IPS DF 4.7 (cell line): ENCODE measurements around the gene PSTPIP2.
A peak's percentile ranks its signal among the peaks of the same experiment; 100 is the strongest.
"Not testable (repeated sequence)": the region's sequence is repeated elsewhere in the genome, so short reads cannot be mapped to it uniquely, and the experiment has no call there.

Experiments
- DNase-seq: peaks from one replicate; pipeline ENCODE4 v3.0.0-alpha.2; 2013; ENCODE audit warnings: low spot score; ENCODE audit errors: extremely low read depth

The PSTPIP2 gene

GRCh38 chr18:45991788-45992187 is 80.3 kb downstream of the PSTPIP2 start:
- DNase-seq, result no peak

GRCh38 chr18:45984546-45985235 is 87.4 kb downstream of the PSTPIP2 start:
- DNase-seq, result no peak

DNA sequence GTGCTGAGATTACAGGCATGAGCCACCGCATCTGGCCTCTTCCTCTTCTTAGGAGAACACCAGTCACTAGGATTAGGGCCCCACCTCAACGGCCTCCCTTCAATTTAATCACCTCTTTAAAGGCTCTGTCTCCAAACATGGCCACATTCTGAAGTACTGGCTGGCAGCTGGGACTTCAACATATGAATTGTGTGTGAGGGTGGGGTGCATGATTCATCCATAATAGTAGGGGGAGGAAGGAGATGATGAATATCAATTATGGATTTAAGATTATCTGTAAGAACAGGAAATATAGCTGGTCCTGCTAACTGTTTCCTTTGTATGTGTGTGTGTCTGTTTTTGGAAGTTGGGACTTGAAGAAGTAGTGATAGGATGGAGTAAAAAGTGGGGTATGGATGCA is 90.2 kb downstream of the PSTPIP2 start:
- no peak for DNase-seq

GRCh38 chr18:45980229-45980628 is 91.8 kb downstream of the PSTPIP2 start:
- DNase-seq, result no peak

DNA sequence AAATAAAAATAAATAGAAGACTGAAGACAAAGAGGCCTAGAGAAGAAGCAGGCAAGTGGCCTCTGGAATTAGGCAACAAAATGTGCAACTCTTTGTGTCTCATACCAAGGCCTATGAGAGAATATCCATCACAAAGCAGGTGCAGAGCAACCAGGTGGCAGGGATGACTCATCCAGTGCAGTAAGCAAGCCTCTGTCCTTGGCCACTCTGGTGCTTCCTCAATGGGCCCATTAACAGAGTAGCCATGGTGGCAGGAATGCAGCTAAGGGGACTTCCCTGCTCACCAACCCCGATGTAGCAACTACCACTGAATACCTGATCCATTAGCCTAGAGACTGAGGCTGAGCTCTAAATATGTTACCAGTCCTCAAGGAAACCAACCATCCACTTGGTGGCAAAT is 94.0 kb downstream of the PSTPIP2 start:
- peak; percentile 64 for DNase-seq

GRCh38 chr18:45976974-45977373 is 95.1 kb downstream of the PSTPIP2 start:
- DNase-seq, result no peak

DNA sequence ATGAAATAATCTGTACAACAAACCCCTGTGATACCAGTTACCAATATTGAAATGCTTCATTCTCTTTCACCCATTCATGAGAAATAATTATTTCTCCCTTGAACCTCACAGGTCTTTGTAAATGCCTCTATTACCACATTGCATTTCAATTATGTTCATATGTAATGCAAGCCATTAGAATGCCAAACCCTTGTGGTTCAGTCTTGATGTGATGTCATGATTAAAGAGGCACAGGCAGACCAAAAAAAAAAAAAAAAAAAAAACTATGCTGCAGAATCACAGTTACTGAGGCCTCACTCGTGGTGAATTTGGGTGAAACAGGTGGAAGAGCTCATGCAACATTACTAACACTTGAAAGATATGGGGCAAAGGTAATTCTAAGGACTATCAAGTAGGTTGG is 95.5 kb downstream of the PSTPIP2 start:
- no peak for DNase-seq

- peak; percentile 36 for DNase-seq
These were observed 97.9 kb downstream of the PSTPIP2 start for GRCh38 chr18:45974088-45974536.

- DNase-seq, result peak; percentile 81
These were observed 104.9 kb downstream of the PSTPIP2 start, which contains the start of gene EPG5 for GRCh38 chr18:45967007-45967706. Gene EPG5, minus strand, starts transcription at chr18:45967329. Its CDS starts 90 bp downstream, at chr18:45967239.

DNA sequence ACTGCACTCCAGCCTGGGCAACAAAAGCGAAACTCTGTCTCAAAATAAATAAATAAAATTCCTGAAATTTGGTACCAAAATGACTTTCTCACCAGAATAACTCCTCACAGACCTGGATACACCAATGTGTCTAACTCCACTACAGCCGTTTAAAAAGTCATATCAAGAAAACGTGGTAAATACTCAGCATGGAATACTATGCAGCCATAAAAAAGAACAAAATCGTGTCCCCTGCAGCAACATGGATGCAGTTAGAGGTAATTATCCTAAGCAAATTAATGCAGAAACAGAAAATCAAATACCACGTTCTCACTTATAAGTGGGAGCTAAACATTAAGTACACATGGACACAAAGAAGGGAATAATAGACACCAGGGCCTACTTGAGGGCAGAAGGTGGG is 107.1 kb downstream of the PSTPIP2 start:
- DNase-seq, result not testable (repeated sequence)

DNA sequence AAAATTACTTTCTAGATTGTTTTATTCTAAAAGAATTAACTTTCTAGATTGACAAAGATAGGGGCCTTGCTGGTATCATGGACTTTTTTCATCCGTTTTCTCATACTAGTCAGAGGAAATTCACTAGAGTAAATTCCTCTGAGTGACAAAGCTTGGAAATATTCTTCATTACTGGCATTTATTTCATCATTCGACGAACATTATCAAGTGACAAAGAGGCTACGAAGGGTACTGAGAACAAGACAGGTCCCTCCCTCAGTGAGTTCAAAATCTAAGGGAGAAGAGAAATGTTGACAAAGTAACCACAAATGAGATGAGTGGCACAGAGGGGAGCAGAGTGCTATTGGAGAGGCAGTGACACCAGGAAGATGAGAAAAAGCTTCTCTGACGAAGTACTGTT is 109.2 kb downstream of the PSTPIP2 start:
- no peak for DNase-seq

DNA sequence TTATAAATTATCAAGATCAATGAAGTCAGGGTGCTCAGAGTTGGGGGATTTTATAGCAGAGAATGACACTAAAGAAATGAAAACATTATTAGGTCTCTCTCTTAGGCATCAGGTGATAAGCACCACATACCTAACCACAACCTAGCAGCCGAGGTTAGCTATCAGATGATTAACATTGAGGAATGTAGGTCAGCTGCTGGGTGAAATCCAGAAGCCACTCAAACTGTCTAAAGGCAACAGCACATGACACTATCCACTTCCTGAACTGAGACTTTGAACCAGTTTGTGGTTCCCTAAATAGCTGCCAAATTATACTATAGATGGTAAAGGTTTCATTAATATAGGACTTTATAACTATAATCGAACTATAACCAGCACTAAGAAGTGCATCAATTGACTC is 109.6 kb downstream of the PSTPIP2 start:
- DNase-seq, result no peak

DNA sequence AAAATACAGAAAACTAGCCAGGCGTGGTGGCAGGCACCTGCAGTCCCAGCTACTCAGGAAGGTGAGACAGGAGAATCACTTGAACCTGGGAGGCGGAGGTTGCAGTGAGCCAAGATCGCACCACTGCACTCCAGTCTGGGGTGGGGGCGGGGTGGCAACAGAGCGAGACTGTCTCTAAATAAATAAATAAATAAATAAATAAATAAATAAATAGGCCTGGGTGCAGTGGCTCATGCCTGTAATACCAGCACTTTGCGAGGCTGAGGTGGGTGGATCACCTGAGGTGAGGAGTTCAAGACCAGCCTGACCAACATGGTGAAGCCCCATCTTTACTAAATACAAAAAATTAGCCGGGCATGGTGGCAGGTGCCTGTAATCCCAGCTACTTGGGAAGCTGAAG is 112.6 kb downstream of the PSTPIP2 start:
- not testable (repeated sequence) for DNase-seq

GRCh38 chr18:45958730-45959129 is 113.3 kb downstream of the PSTPIP2 start:
- DNase-seq, result no peak

DNA sequence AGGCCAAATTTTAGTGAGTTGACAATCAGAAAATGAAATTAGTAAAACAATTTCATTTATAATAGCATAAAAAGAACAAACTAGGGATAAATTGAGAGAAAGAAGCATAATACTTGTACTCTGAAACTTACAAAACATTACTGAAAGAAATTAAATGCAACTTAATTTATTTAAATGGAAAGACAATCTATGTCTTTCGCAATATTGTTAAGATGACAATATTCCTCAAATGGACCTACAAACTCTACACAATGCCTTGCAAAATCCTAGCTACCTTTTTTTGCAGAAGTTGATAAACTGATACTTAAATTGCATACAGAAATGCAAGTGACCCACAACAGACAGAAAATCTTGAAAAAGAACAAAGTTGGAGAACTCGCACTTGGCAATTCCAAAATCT is 114.0 kb downstream of the PSTPIP2 start:
- DNase-seq, result no peak

GRCh38 chr18:45957100-45957499 is 115.0 kb downstream of the PSTPIP2 start:
- DNase-seq, result no peak

GRCh38 chr18:45954070-45954934 is 117.8 kb downstream of the PSTPIP2 start:
- DNase-seq, result no peak

DNA sequence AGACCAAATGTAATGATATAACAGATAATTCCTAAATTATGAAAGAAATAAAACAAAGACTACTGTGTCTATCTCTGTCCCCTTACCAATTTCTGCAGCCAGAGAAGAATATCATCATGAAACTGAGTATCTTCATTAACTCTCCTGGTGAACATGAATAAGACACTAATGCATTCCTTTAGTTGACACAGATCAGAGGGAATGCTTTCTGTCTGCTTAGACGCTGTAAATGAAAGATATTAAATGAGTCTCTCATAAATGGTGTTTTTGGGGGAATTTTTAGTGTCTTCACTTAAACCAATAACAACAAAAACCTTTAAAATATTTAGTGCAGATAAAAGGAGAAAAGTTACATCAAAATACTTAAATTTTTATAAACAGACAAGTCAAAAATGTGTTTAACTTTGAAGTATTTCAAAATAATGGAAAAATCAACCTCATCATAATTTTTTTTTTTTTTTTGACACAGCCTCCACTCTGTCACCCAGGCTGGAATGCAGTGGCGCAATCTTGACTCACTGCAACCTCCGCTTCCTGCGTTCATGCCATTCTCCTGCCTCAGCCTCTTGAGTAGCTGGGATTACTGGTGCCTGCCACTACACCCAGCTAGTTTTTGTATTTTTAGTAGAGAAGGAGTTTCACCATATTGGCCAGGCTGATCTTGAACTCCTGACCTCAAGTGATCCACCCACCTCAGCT is 120.9 kb downstream of the PSTPIP2 start:
- no peak for DNase-seq

GRCh38 chr18:45945669-45946068 is 126.4 kb downstream of the PSTPIP2 start:
- no peak for DNase-seq

GRCh38 chr18:45940724-45941123 is 131.3 kb downstream of the PSTPIP2 start:
- DNase-seq, result no peak

DNA sequence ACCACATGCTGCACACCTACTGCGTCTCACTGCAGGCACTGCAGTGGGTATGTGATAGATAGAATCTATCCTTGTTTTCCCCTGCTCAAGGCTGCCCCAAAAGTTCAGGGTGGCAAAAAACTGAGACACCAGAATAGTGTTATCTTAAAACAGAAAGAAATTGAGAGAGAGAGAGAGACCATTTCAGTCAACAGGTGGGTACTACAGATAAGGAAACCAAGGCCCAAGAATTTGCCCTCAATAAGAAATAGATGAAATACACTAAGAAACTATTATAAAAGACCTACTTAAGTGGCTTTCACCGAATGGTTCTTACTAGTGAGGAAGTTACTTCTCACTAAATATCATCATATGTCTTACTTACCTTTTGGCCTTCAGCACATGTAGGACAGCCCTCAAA is 132.8 kb downstream of the PSTPIP2 start:
- DNase-seq, result no peak
